ENCODE results near the gene ZNF276.

DNA sequence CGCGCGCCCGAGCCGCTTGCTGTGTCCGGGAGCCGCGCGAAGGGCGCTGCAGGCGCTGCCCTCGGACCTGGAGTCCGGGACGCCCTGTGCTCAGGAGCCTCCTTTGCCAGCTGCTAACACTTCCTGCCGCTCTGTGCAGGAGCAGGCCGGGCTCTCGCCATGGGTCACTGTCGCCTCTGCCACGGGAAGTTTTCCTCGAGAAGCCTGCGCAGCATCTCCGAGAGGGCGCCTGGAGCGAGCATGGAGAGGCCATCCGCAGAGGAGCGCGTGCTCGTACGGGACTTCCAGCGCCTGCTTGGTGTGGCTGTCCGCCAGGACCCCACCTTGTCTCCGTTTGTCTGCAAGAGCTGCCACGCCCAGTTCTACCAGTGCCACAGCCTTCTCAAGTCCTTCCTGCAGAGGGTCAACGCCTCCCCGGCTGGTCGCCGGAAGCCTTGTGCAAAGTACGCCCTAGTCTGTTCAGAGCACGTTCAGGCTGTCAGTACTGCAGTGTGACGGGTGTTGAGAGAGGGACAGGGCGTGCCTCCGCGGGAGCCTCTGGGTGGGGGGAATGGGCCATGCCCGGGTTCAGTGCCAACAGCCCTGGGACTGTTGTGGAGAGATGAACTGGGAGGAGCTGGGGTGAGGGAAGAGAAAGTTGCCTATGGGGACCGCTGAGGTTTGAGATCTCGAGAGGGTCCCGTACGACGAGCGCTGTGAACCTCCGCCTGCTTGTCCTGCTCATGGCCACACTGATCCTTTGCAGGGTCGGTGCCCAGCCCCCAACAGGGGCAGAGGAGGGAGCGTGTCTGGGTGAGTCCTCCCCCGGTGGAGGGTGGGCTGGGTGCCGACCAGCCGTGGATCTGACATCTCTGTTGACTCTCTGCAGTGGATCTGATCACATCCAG lies 1.3 kb downstream of the ZNF276 start:
- TF ChIP-seq, protein P1, sequence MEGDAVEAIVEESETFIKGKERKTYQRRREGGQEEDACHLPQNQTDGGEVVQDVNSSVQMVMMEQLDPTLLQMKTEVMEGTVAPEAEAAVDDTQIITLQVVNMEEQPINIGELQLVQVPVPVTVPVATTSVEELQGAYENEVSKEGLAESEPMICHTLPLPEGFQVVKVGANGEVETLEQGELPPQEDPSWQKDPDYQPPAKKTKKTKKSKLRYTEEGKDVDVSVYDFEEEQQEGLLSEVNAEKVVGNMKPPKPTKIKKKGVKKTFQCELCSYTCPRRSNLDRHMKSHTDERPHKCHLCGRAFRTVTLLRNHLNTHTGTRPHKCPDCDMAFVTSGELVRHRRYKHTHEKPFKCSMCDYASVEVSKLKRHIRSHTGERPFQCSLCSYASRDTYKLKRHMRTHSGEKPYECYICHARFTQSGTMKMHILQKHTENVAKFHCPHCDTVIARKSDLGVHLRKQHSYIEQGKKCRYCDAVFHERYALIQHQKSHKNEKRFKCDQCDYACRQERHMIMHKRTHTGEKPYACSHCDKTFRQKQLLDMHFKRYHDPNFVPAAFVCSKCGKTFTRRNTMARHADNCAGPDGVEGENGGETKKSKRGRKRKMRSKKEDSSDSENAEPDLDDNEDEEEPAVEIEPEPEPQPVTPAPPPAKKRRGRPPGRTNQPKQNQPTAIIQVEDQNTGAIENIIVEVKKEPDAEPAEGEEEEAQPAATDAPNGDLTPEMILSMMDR (IDR thresholded peaks at IDR 0.05), result no peak
- no peak for TF ChIP-seq POLR2A (IDR thresholded peaks at IDR 0.05)
- TF ChIP-seq EP300 (IDR thresholded peaks at IDR 0.05), result no peak

Measured in ovary (tissue), 3 donors.